Large intestine (tissue), 12 donors: Measurements from ENCODE around the gene UCHL5. TPM values are rescaled to one million over a fixed set of nuclear protein-coding genes. Genes with fewer than 3 reads are reported as not detected.

Experiments used
- DNase-seq, 2 donors: peaks; one replicate each; pipeline versions ENCODE4 v3.0.0 to v3.0.0-alpha.2; 2013
- H3K27ac ChIP-seq: one replicate; pipeline ENCODE4 v1.5.1; 2013; ENCODE audit warnings: low read length
- H3K27me3 ChIP-seq: 2 replicates; pipeline ENCODE4 v1.6.1; 2013; ENCODE audit warnings: low read length; ENCODE audit not compliant: control insufficient read depth, insufficient read depth
- H3K36me3 ChIP-seq: 2 replicates; pipeline ENCODE4 v1.6.1; 2013; ENCODE audit warnings: low read length; ENCODE audit not compliant: control insufficient read depth, insufficient read depth
- H3K4me1 ChIP-seq: one replicate; pipeline ENCODE4 v1.6.1; 2013; ENCODE audit warnings: low read length; ENCODE audit not compliant: control insufficient read depth, insufficient read depth
- H3K4me3 ChIP-seq: one replicate; pipeline ENCODE4 v1.5.1; 2013; ENCODE audit warnings: low read length
- H3K9me3 ChIP-seq: one replicate; pipeline ENCODE4 v1.6.1; 2013; ENCODE audit warnings: mild to moderate bottlenecking, low read depth, low read length, moderate library complexity; ENCODE audit not compliant: control insufficient read depth
- WGBS: methylation state at CpG from one replicate; pipeline ENCODE4 v1.1.5; 2013; ENCODE audit warnings: low lambda C conversion rate; ENCODE audit not compliant: insufficient coverage; 5-methylcytosine and 5-hydroxymethylcytosine counted together
- long read RNA-seq, 11 donors: transcript quantifications; one replicate each; lab custom pipeline, GENCODE V29; 2026
- polyA plus RNA-seq: library from polyadenylated mRNA; unstranded; fragments of 120-200 nt; gene quantifications from one replicate; pipeline ENCODE4 v1.2.1, GENCODE V29; 2013

UCHL5 gene
- polyA plus RNA-seq = 32.7 TPM
- long read RNA-seq, donor 1, partial matches to known transcripts = 0 of 4 reads
- long read RNA-seq, donor 1, other reads (novel, unspliced or antisense) = 0 of 4 reads
- long read RNA-seq, donor 2, full-length matches to known transcripts = 14 of 14 reads
- long read RNA-seq, donor 2, partial matches to known transcripts = 0 of 14 reads
- long read RNA-seq, donor 2, other reads (novel, unspliced or antisense) = 0 of 14 reads
- long read RNA-seq, donor 3 = 0 reads
- long read RNA-seq, donor 4 = 0 reads
- long read RNA-seq, donor 5, full-length matches to known transcripts = 7 of 7 reads
- long read RNA-seq, donor 5, partial matches to known transcripts = 0 of 7 reads
- long read RNA-seq, donor 5, other reads (novel, unspliced or antisense) = 0 of 7 reads
- long read RNA-seq, donor 6, partial matches to known transcripts = 0 of 4 reads
- long read RNA-seq, donor 6, other reads (novel, unspliced or antisense) = 0 of 4 reads
- long read RNA-seq, donor 7, full-length matches to known transcripts = 6 of 6 reads
- long read RNA-seq, donor 7, partial matches to known transcripts = 0 of 6 reads
- long read RNA-seq, donor 7, other reads (novel, unspliced or antisense) = 0 of 6 reads
- long read RNA-seq, donor 8, partial matches to known transcripts = 0 of 6 reads
- long read RNA-seq, donor 8, other reads (novel, unspliced or antisense) = 0 of 6 reads
- long read RNA-seq, donor 9, full-length matches to known transcripts = 5 of 5 reads
- long read RNA-seq, donor 9, partial matches to known transcripts = 0 of 5 reads
- long read RNA-seq, donor 9, other reads (novel, unspliced or antisense) = 0 of 5 reads
- long read RNA-seq, donor 10, full-length matches to known transcripts = 8 of 8 reads
- long read RNA-seq, donor 10, partial matches to known transcripts = 0 of 8 reads
- long read RNA-seq, donor 10, other reads (novel, unspliced or antisense) = 0 of 8 reads
- long read RNA-seq, donor 11, full-length matches to known transcripts = 10 of 10 reads
- long read RNA-seq, donor 11, partial matches to known transcripts = 0 of 10 reads
- long read RNA-seq, donor 11, other reads (novel, unspliced or antisense) = 0 of 10 reads

GRCh38 chr1:193059282-193060114 lies at the start of gene UCHL5, which contains the start of gene RO60:
Gene UCHL5 (minus strand): TSS chr1:193059360. CDS start chr1:193059260, 100 bp downstream.
Gene RO60 (plus strand): TSS chr1:193059612. CDS start chr1:193069055, 9,443 bp downstream.
- Histone ChIP-seq H3K9me3 (no peaks in the 10 kb centered on the region), H3K4me3 (peak within 1 kb of the TSS; percentile 91), H3K36me3 (peaks cover 2% of the 10 kb centered on the region), H3K27ac (peak within 1 kb of the TSS; percentile 98), H3K27me3 (no peaks in the 10 kb centered on the region), H3K4me1 (peaks cover 6% of the 10 kb centered on the region)
- WGBS = no CpG with 5 or more reads among the region's 74 CpGs
- peak; percentile 98 to 99 for DNase-seq

GRCh38 chr1:193108471-193108870 lies 49.3 kb upstream of the UCHL5 start:
- WGBS = 60% methylated on average over 1 of the region's 3 CpGs

GRCh38 chr1:193105821-193106177 lies 46.6 kb upstream of the UCHL5 start:
- Histone ChIP-seq H3K4me3 (peak overlapping the region; percentile 84), H3K27ac (peak overlapping the region; percentile 96), H3K27me3 (no peaks in the 10 kb centered on the region), H3K36me3 (no peaks in the 10 kb centered on the region), H3K4me1 (peaks cover 8% of the 10 kb centered on the region), H3K9me3 (no peaks in the 10 kb centered on the region)
- no peak for DNase-seq
- 60% methylated on average over 1 of the region's 4 CpGs for WGBS

More at GRCh38 chr1:193108471-193108870, 49.3 kb upstream of the UCHL5 start:
- H3K36me3 ChIP-seq = no peaks in the 10 kb centered on the region
- H3K4me3 ChIP-seq = no peak overlapping the region
- peaks cover 13% of the 10 kb centered on the region for H3K4me1 ChIP-seq
- DNase-seq = no peak
- no peaks in the 10 kb centered on the region for H3K27me3 ChIP-seq
- no peak overlapping the region for H3K27ac ChIP-seq
- H3K9me3 ChIP-seq = no peaks in the 10 kb centered on the region

GRCh38 chr1:193104907-193105820 lies 46.0 kb upstream of the UCHL5 start, which contains the start of gene GLRX2:
Gene GLRX2 (minus strand): TSS chr1:193105414. CDS start chr1:193105382, 32 bp downstream.
- DNase-seq = peak; percentile 77 to 90
- Histone ChIP-seq H3K27ac (peak within 1 kb of the TSS; percentile 96), H3K4me3 (peak within 1 kb of the TSS; percentile 84), H3K4me1 (peaks cover 8% of the 10 kb centered on the region), H3K9me3 (no peaks in the 10 kb centered on the region), H3K27me3 (no peaks in the 10 kb centered on the region), H3K36me3 (peaks cover 3% of the 10 kb centered on the region)
- no CpG with 5 or more reads among the region's 73 CpGs for WGBS

GRCh38 chr1:193104502-193104906 lies 45.3 kb upstream of the UCHL5 start:
- H3K4me1 ChIP-seq = peaks cover 8% of the 10 kb centered on the region
- no peaks in the 10 kb centered on the region for H3K27me3 ChIP-seq
- WGBS = no CpG with 5 or more reads among the region's 24 CpGs
- H3K36me3 ChIP-seq = peaks cover 9% of the 10 kb centered on the region
- peak overlapping the region; percentile 96 for H3K27ac ChIP-seq
- peak overlapping the region; percentile 84 for H3K4me3 ChIP-seq
- no peaks in the 10 kb centered on the region for H3K9me3 ChIP-seq
- peak in 1 of 2 donors; percentile 17 for DNase-seq

- DNase-seq = peak in 1 of 2 donors; percentile 4
- 80% methylated on average over 1 of the region's 9 CpGs for WGBS
These were observed 44.8 kb upstream of the UCHL5 start for GRCh38 chr1:193103759-193104501.

GRCh38 chr1:193102662-193103061 lies 43.5 kb upstream of the UCHL5 start:
- Histone ChIP-seq H3K27ac (no peak overlapping the region), H3K9me3 (no peaks in the 10 kb centered on the region), H3K4me1 (peaks cover 8% of the 10 kb centered on the region), H3K4me3 (no peak overlapping the region), H3K36me3 (peaks cover 25% of the 10 kb centered on the region), H3K27me3 (no peaks in the 10 kb centered on the region)
- WGBS = 100% methylated on average over 2 of the region's 5 CpGs
- no peak for DNase-seq

More at GRCh38 chr1:193103759-193104501, 44.8 kb upstream of the UCHL5 start:
- H3K27me3 ChIP-seq = no peaks in the 10 kb centered on the region
- peaks cover 8% of the 10 kb centered on the region for H3K4me1 ChIP-seq
- no peaks in the 10 kb centered on the region for H3K9me3 ChIP-seq
- H3K4me3 ChIP-seq = peak overlapping the region; percentile 84
- H3K36me3 ChIP-seq = peaks cover 15% of the 10 kb centered on the region
- peak overlapping the region; percentile 96 for H3K27ac ChIP-seq

GRCh38 chr1:193094112-193094511 lies 35.0 kb upstream of the UCHL5 start:
- no peaks in the 10 kb centered on the region for H3K9me3 ChIP-seq
- no peak for DNase-seq
- no peaks in the 10 kb centered on the region for H3K27me3 ChIP-seq
- H3K27ac ChIP-seq = no peak overlapping the region
- WGBS = no CpG with 5 or more reads among the region's 11 CpGs
- H3K36me3 ChIP-seq = peaks cover 43% of the 10 kb centered on the region
- H3K4me3 ChIP-seq = no peak overlapping the region
- no peaks in the 10 kb centered on the region for H3K4me1 ChIP-seq
